ENCODE measurements around the gene COLGALT1. TPM values are rescaled to one million over a fixed set of nuclear protein-coding genes. Genes with fewer than 3 reads are reported as not detected.

Gene COLGALT1
- total RNA-seq, 3 donors from 2014 or later (not counting 1 experiment from before 2014, with no cell fraction given) = 39.0 to 55.4 (median 43.7) TPM

GRCh38 chr19:17615889-17616685 lies 60.6 kb downstream of the COLGALT1 start:
- Histone ChIP-seq H3K36me3 (ENCODE audit: control insufficient read depth, insufficient read depth, low read length) (no peaks in the 10 kb centered on the region), H3K4me1 (ENCODE audit: control insufficient read depth, insufficient read depth, low read length) (peaks cover 6% of the 10 kb centered on the region), H3K27me3 (ENCODE audit: control insufficient read depth, insufficient read depth, low read length) (peaks cover 11% of the 10 kb centered on the region), H3K9me3 (ENCODE audit: control insufficient read depth, insufficient read depth, low read length) (no peaks in the 10 kb centered on the region), H3K27ac (ENCODE audit: low read length) (no peak overlapping the region), H3K4me3 (ENCODE audit: low read length) (no peak overlapping the region)
- H3K36me3 Mint-ChIP-seq = no peaks in the 10 kb centered on the region
- peaks cover 15 to 30% of the 10 kb centered on the region in 2 donors for H3K27me3 Mint-ChIP-seq (ENCODE audit: low read depth in 2 of 2)
- no peak for DNase-seq
- H3K4me3 Mint-ChIP-seq = no peak overlapping the region
- 30% methylated on average over 27 of the region's 27 CpGs for WGBS (ENCODE audit: insufficient coverage)
- no peaks in the 10 kb centered on the region for H3K4me1 Mint-ChIP-seq
- H3K9me3 Mint-ChIP-seq = no peaks in the 10 kb centered on the region
- TF ChIP-seq, protein P1, sequence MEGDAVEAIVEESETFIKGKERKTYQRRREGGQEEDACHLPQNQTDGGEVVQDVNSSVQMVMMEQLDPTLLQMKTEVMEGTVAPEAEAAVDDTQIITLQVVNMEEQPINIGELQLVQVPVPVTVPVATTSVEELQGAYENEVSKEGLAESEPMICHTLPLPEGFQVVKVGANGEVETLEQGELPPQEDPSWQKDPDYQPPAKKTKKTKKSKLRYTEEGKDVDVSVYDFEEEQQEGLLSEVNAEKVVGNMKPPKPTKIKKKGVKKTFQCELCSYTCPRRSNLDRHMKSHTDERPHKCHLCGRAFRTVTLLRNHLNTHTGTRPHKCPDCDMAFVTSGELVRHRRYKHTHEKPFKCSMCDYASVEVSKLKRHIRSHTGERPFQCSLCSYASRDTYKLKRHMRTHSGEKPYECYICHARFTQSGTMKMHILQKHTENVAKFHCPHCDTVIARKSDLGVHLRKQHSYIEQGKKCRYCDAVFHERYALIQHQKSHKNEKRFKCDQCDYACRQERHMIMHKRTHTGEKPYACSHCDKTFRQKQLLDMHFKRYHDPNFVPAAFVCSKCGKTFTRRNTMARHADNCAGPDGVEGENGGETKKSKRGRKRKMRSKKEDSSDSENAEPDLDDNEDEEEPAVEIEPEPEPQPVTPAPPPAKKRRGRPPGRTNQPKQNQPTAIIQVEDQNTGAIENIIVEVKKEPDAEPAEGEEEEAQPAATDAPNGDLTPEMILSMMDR (IDR thresholded peaks at IDR 0.05) = no peak
- no peak overlapping the region for H3K27ac Mint-ChIP-seq
- intact Hi-C loops (cut with micrococcal nuclease) = no loop called here
- ATAC-seq = no peak

- H3K27me3 ChIP-seq (ENCODE audit: control insufficient read depth, insufficient read depth, low read length) = peaks cover 11% of the 10 kb centered on the region
- 16% methylated on average over 9 of the region's 11 CpGs for WGBS (ENCODE audit: insufficient coverage)
- TF ChIP-seq, protein P1 (IDR thresholded peaks at IDR 0.05) = no peak
- intact Hi-C loops (cut with micrococcal nuclease) = no loop called here
- DNase-seq = no peak
- H3K4me1 Mint-ChIP-seq = peaks cover 0 to 2% of the 10 kb centered on the region in 2 donors
- no peaks in the 10 kb centered on the region for H3K36me3 ChIP-seq (ENCODE audit: control insufficient read depth, insufficient read depth, low read length)
- H3K9me3 Mint-ChIP-seq = no peaks in the 10 kb centered on the region
- H3K9me3 ChIP-seq (ENCODE audit: control insufficient read depth, insufficient read depth, low read length) = no peaks in the 10 kb centered on the region
- H3K27ac ChIP-seq (ENCODE audit: low read length) = no peak overlapping the region
- no peak overlapping the region for H3K4me3 ChIP-seq (ENCODE audit: low read length)
- no peak for ATAC-seq
- no peak overlapping the region for H3K4me3 Mint-ChIP-seq
- H3K27ac Mint-ChIP-seq = no peak overlapping the region
- peaks cover 6% of the 10 kb centered on the region for H3K4me1 ChIP-seq (ENCODE audit: control insufficient read depth, insufficient read depth, low read length)
- peaks cover 17 to 30% of the 10 kb centered on the region in 2 donors for H3K27me3 Mint-ChIP-seq (ENCODE audit: low read depth in 2 of 2)
- H3K36me3 Mint-ChIP-seq = no peaks in the 10 kb centered on the region
Measured at GRCh38 chr19:17616686-17616960, 61.2 kb downstream of the COLGALT1 start.

- peaks cover under 1 to 5% of the 10 kb centered on the region in 2 donors for H3K4me1 Mint-ChIP-seq
- intact Hi-C loops (cut with micrococcal nuclease) = no loop called here
- H3K27me3 Mint-ChIP-seq (ENCODE audit: low read depth in 2 of 2) = peaks cover 15 to 28% of the 10 kb centered on the region in 2 donors
- Histone ChIP-seq H3K4me3 (ENCODE audit: low read length) (no peak overlapping the region), H3K27ac (ENCODE audit: low read length) (no peak overlapping the region), H3K4me1 (ENCODE audit: control insufficient read depth, insufficient read depth, low read length) (peaks cover 6% of the 10 kb centered on the region), H3K9me3 (ENCODE audit: control insufficient read depth, insufficient read depth, low read length) (no peaks in the 10 kb centered on the region), H3K36me3 (ENCODE audit: control insufficient read depth, insufficient read depth, low read length) (no peaks in the 10 kb centered on the region), H3K27me3 (ENCODE audit: control insufficient read depth, insufficient read depth, low read length) (peaks cover 11% of the 10 kb centered on the region)
- DNase-seq (no peak), ATAC-seq (no peak)
- TF ChIP-seq, protein P1 (IDR thresholded peaks at IDR 0.05) = no peak
- no peaks in the 10 kb centered on the region for H3K9me3 Mint-ChIP-seq
- no peak overlapping the region for H3K4me3 Mint-ChIP-seq
- no peak overlapping the region for H3K27ac Mint-ChIP-seq
- WGBS (ENCODE audit: insufficient coverage) = 67% methylated on average over 27 of the region's 28 CpGs
- H3K36me3 Mint-ChIP-seq = no peaks in the 10 kb centered on the region
Measured at GRCh38 chr19:17616961-17617806, 61.7 kb downstream of the COLGALT1 start.
